Transverse colon (tissue), 4 donors: ENCODE measurements around the gene DEFB113.

Source experiments
- EP300 ChIP-seq: sonication (generic); formaldehyde crosslinking; IDR thresholded peaks from one replicate; pipeline ENCODE4 v1.6.1; 2017; ENCODE audit warnings: antibody characterized with exemption, low read depth
- POLR2A ChIP-seq: fragments of 450-650 bp; IDR thresholded peaks from one replicate; pipeline ENCODE4 v1.6.1; 2016; ENCODE audit warnings: antibody characterized with exemption, mild to moderate bottlenecking, moderate library complexity
- POLR2AphosphoS5 ChIP-seq, 3 donors: sonication (generic); formaldehyde crosslinking; IDR thresholded peaks; one replicate each; pipeline ENCODE4 v1.6.1; 2016; ENCODE audit warnings: antibody characterized with exemption in 3 of 3
- TF ChIP-seq, protein P1 (sequence below), 5 experiments: fragments of 200-600 bp in 3 of 5; fragments of 450-650 bp in 2 of 5; sonication (generic) in 3 of 5; IDR thresholded peaks; 1 replicate in 2 of 5; 2 replicates in 3 of 5; pipeline ENCODE4 v1.5.1; 2016 to 2017; ENCODE audit warnings: antibody characterized with exemption in 5 of 5, inconsistent platforms in 3 of 5, mild to moderate bottlenecking in 2 of 5, moderate library complexity in 1 of 5

DNA sequence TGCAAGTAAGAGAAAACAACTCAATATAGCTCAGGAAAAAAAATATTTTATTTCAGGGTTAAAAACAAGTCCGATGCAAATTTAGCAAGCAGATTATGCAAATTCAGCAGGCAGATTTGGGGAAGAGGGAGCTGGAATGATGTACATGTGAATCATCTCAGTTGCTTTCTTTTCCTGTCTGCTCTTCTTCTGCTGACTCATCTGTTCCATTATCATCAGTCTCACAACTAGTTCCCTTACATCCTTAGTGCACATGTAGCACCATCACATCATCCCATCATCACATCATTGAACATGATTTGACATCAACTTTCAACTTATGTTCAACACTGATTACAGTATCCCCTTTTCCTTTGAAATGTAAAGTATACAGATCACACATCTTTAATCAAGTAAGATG is 11.5 kb upstream of the DEFB113 start:
- TF ChIP-seq, protein P1, sequence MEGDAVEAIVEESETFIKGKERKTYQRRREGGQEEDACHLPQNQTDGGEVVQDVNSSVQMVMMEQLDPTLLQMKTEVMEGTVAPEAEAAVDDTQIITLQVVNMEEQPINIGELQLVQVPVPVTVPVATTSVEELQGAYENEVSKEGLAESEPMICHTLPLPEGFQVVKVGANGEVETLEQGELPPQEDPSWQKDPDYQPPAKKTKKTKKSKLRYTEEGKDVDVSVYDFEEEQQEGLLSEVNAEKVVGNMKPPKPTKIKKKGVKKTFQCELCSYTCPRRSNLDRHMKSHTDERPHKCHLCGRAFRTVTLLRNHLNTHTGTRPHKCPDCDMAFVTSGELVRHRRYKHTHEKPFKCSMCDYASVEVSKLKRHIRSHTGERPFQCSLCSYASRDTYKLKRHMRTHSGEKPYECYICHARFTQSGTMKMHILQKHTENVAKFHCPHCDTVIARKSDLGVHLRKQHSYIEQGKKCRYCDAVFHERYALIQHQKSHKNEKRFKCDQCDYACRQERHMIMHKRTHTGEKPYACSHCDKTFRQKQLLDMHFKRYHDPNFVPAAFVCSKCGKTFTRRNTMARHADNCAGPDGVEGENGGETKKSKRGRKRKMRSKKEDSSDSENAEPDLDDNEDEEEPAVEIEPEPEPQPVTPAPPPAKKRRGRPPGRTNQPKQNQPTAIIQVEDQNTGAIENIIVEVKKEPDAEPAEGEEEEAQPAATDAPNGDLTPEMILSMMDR (IDR thresholded peaks at IDR 0.05): no peak
- no peak for TF ChIP-seq POLR2AphosphoS5 (IDR thresholded peaks at IDR 0.05)
- TF ChIP-seq POLR2A: no peak
- no peak for TF ChIP-seq EP300
